Measurements from ENCODE around the gene LRRIQ1. TPM values are rescaled to one million over a fixed set of nuclear protein-coding genes. Genes with fewer than 3 reads are reported as not detected.

The LRRIQ1 gene
- total and polyA plus RNA-seq, 2 of the 13 experiments (the other 11 are each of a cell fraction or from before 2014, with no cell fraction given): not detected

- Histone ChIP-seq H2AFZ (ENCODE audit: low read length) (no peak overlapping the region), H3K9me3 (ENCODE audit: low read length) (no peaks in the 10 kb centered on the region), H3K9ac (ENCODE audit: insufficient read depth, low read depth, low read length) (no peak overlapping the region), H3K27ac (ENCODE audit: extremely low read length, insufficient read depth, low read length) (no peak overlapping the region), H3K27me3 (ENCODE audit: control insufficient read depth in 1 of 2, insufficient read depth in 2 of 2, low read length in 2 of 2) (no peaks in the 10 kb centered on the region), H3K4me2 (ENCODE audit: low read depth, low read length) (no peak overlapping the region), H3K79me2 (ENCODE audit: insufficient read depth, low read length) (no peaks in the 10 kb centered on the region), H3K4me1 (ENCODE audit: insufficient read depth, low read length) (peaks cover 6% of the 10 kb centered on the region; the same call in 1 of the 2 replicates), H3K36me3 (replicated peaks in 1 of 2; ENCODE audit: control insufficient read depth in 1 of 2, insufficient read depth in 2 of 2, low read length in 2 of 2) (no peaks in the 10 kb centered on the region), H4K20me1 (ENCODE audit: insufficient read depth, low read length) (no peaks in the 10 kb centered on the region), H3K4me3 (replicated peaks in 1 of 3; ENCODE audit: insufficient read depth in 1 of 3, low read depth in 2 of 3, low read length in 3 of 3) (no peak overlapping the region)
- in situ Hi-C loops (cut with HindIII; ENCODE audit: extremely low pct_ligation_motif_present, low pct_unique_long_range_greater_than_20kb): no loop called here
- TF ChIP-seq REL (CRISPR knock-in tag; conservative IDR thresholded peaks at IDR 0.05) (no peak), HDAC1 (CRISPR knock-in tag; IDR thresholded peaks at IDR 0.05) (no peak), KAT8 (CRISPR knock-in tag; IDR thresholded peaks at IDR 0.05) (no peak), PATZ1 (CRISPR knock-in tag; IDR thresholded peaks at IDR 0.05) (no peak), SIN3A (IDR thresholded peaks at IDR 0.05; ENCODE audit: borderline replicate concordance, low read depth, low read length) (no peak), MTF2 (CRISPR knock-in tag; IDR thresholded peaks at IDR 0.05; ENCODE audit: borderline replicate concordance) (no peak), HMGXB3 (CRISPR knock-in tag; IDR thresholded peaks at IDR 0.05; ENCODE audit: borderline replicate concordance) (no peak)
- 14% methylated on average over 1 of the region's 1 CpG for WGBS (ENCODE audit: low lambda C conversion rate)
- intact Hi-C loops (cut with micrococcal nuclease; ENCODE audit: unreplicated experiment): no loop called here
- DNase-seq (ENCODE audit: low spot score) (no peak), FAIRE-seq (no peak), ATAC-seq (no peak)
- no TSS peak for BruUV-seq (replicated peaks)
- ChIA-PET POLR2A (no interaction called here), CTCF (ENCODE audit: low intra/inter-chr PET ratio, low total read pairs) (no interaction called here)
Observed at GRCh38 chr12:84996759-84997158, 39.4 kb upstream of the LRRIQ1 start.
